Astrocyte of the cerebellum (primary cell): ENCODE data around the gene SEC24C.

Experiments used
- DNase-seq: peaks from one replicate; pipeline ENCODE4 v3.0.0-alpha.2; 2011; ENCODE audit warnings: low read depth
- H3K4me3 ChIP-seq: 2 replicates; pipeline ENCODE4 v1.5.1; 2011; ENCODE audit warnings: mild to moderate bottlenecking, low read depth, low read length, moderate library complexity
- in situ Hi-C: cut with HindIII; loops from 2 replicates; pipeline ENCODE4 v1.10.0; 2017; ENCODE audit warnings: low sequenced_read_pairs
- TF ChIP-seq, protein P1 (sequence below): IDR thresholded peaks from 2 replicates; pipeline ENCODE4 v1.5.1; 2012; ENCODE audit warnings: low read length, low read depth, moderate library complexity, mild to moderate bottlenecking; ENCODE audit errors: missing control alignments

SEC24C gene

DNA sequence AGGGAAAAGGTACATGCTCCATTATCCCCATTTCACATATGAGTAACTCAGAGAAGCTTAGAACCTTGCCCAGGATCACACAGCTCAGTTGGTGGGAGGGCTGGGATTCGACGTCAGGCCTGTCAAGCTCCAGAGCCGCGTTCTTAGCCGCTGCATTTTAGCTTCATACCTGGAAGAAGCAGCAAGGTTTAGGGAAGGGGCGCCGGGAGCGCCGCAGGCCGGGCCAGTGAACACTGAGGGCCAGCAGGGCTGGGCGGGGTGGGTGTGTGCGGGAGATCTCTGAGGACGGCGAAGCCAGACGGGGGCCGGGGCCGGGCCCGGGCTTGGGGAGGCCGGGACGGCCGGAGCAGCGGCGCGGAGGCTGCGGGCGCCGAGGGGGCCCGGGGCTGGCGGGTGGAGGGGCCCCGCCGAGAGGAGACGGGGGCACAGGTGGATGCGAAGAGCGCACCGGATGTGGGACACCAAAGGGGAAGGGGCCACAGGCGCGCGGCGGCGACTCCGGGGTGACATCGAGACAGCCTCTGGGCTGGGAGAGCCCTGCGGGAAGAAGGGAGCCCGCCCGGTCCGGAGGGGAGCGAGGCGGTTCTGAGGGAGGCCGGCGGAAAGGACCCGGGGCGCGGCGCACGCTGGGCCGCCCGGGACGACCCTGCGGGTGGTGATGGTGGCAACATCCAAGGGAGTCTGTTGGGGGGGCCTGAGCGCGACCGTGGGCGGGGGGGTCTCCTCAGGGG lies 66.7 kb downstream of the SEC24C start:
- in situ Hi-C loops, result loop anchor here (5.0 kb wide), 1 partner anchor 36 kb away; no protein-coding TSS in a partner anchor
- no peak for DNase-seq
- H3K4me3 ChIP-seq, result peak overlapping the region; percentile 79
- TF ChIP-seq, protein P1, sequence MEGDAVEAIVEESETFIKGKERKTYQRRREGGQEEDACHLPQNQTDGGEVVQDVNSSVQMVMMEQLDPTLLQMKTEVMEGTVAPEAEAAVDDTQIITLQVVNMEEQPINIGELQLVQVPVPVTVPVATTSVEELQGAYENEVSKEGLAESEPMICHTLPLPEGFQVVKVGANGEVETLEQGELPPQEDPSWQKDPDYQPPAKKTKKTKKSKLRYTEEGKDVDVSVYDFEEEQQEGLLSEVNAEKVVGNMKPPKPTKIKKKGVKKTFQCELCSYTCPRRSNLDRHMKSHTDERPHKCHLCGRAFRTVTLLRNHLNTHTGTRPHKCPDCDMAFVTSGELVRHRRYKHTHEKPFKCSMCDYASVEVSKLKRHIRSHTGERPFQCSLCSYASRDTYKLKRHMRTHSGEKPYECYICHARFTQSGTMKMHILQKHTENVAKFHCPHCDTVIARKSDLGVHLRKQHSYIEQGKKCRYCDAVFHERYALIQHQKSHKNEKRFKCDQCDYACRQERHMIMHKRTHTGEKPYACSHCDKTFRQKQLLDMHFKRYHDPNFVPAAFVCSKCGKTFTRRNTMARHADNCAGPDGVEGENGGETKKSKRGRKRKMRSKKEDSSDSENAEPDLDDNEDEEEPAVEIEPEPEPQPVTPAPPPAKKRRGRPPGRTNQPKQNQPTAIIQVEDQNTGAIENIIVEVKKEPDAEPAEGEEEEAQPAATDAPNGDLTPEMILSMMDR, result no peak

DNA sequence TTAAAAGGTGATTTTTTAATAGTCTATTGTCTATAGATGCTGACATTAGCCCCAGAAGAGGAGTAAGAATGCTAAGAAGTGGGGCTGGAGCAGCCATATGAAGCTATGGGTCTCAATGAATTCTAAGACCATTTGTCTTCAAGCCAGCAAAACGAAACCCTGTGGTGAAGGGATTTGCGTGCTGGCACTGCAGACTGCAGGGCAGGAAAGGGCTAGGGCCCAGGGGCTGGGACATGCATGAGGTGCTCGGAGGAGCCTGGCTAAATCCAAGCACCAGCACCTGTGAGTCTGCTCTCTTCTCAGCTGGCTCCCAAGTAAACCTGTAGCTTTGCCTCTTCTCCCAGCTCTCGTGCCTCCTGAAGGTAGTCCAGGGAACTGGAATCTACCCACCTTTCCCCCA lies 68.5 kb downstream of the SEC24C start:
- H3K4me3 ChIP-seq, result no peak overlapping the region
- TF ChIP-seq, protein P1, result no peak
- in situ Hi-C loops, result loop anchor here (5.0 kb wide), 1 partner anchor 35 kb away; no protein-coding TSS in a partner anchor
- no peak for DNase-seq

DNA sequence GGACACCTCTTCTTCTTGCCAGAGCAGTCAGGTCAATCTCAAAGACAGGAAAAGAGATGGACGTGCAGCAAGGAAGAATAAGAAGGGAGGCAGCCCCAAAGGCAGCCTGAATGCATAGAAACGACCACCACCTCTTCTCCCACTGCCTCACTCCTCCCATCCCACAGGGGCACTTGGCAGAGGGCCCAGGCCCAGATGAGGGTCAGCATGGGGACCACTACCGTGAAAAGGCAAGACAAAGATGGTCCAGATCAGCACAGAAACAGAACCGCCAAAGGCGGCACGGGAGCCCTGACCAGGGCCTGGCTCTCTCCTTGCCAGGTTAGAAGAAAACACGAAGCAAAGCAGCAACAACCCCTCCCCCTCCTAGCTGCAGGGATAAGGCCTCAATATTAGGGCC lies 69.2 kb downstream of the SEC24C start:
- no peak for DNase-seq

DNA sequence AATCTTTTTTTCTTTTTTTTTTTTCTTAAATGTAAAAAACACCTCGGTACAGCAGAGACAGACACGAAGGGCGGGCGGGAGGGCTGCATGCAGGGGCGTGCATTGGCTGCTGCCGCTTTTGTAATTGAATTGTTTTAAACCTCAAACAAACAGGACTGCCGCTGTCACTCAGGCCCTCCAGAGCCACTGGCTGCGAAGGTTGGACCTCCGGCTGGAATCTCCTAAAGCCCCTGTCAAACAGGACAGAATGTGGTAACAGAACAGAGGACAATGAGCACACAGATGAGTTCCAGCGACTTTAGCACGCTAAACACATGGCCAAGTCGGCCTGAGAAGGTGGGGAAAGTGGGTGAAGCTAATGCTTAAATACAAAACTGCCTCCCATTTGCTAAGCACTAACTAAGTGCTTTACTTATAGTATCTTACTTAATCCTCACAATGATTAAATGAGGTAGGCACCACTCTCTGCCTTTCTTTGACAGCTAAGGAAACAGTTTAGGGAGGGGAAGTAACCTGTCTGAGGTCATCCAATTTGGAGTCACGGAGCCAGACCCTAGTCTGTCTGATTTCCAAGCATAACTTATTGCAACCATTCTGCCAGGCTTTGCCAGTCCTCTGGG lies 70.2 kb downstream of the SEC24C start:
- H3K4me3 ChIP-seq, result no peak overlapping the region
- TF ChIP-seq, protein P1, result no peak
- in situ Hi-C loops, result loop anchor here (5.0 kb wide), 1 partner anchor 33 kb away; no protein-coding TSS in a partner anchor
- no peak for DNase-seq

More for the DNA sequence above, 69.2 kb downstream of the SEC24C start:
- TF ChIP-seq, protein P1, result no peak
- no peak overlapping the region for H3K4me3 ChIP-seq
- in situ Hi-C loops, result loop anchor here (5.0 kb wide), 1 partner anchor 34 kb away; no protein-coding TSS in a partner anchor

DNA sequence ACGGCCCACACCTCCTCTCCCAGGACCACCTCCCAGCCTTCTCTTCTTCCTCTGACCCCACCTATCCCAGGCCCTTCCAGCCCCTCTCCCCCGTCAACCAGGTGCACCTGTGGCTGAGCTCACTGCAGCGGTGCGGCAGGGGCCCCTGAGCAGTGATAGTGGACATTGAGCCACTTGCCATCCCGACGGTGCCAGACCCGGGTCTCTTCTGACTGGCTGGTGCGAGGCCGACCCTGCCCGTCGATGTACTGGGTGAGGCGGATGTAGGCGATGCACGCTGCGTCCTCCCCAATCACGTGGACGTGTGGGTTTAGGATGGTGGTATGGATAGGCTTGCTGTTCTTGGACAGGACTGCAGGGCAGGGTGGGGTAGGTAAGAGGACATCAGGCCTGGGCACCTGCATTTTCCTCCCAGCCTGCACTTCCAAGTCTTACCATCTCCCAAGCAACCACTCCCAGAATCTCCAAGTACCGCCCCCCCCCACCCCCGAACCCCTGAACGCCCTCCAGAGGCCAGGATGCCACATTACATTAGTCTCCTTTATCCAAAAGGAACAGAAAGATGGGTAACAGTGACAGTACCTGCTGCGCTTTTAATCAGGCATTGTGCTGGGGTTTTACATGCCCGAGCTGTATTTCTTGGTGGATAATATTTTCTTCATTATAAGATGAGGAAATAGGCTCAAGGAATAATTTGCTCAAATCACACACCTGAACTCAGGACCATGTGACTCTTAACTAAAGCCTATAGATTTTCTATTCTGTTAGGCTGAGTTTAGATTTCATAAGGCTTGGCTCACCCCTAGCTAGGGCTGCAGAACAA lies 70.9 kb downstream of the SEC24C start:
- no peak overlapping the region for H3K4me3 ChIP-seq
- in situ Hi-C loops, result loop anchor here (5.0 kb wide), 1 partner anchor 32 kb away; no protein-coding TSS in a partner anchor
- TF ChIP-seq, protein P1, result peak; percentile 22
- DNase-seq, result no peak

DNA sequence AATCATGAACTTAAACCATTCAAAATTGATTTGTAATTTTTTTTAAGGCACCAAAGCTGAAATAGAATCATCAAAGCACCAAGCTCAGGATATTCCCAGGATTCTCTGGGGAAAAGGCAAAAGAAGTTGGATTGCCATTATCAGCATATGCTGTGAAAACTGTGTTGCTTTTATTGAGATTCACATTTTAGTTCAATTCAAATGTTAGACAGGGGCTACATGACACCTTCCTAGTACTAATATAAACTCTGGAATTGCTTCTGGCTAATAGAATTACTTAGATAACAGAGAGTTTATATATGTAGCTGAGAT lies 71.5 kb downstream of the SEC24C start:
- no peak overlapping the region for H3K4me3 ChIP-seq
- in situ Hi-C loops, result no loop called here
- DNase-seq, result no peak
- TF ChIP-seq, protein P1, result no peak
